AG04449 (cell line): ENCODE results near the gene SSBP1.

Experiments
- CTCF ChIA-PET: fragments of 350-600 bp; formaldehyde crosslinking; extraction: SDS; loops from one replicate; lab custom pipeline; 2021; ENCODE audit warnings: antibody characterized with exemption; lab: Yijun Ruan, JAX
- POLR2A ChIA-PET: fragments of 400-600, 350-600 bp; formaldehyde crosslinking; extraction: SDS; loops from one replicate; lab custom pipeline; 2020; ENCODE audit warnings: antibody characterized with exemption, inconsistent platforms; lab: Yijun Ruan, JAX
- DNase-seq: peaks from one replicate; pipeline ENCODE4 v3.0.0-alpha.2; 2010; ENCODE audit warnings: low read depth, low spot score
- H3K4me3 ChIP-seq: 2 replicates; pipeline ENCODE4 v1.5.1; 2011; ENCODE audit warnings: low read depth, mild to moderate bottlenecking, control low read depth, low read length
- CTCF ChIP-seq: IDR thresholded peaks from one replicate; pipeline ENCODE4 v1.5.1; 2011; ENCODE audit warnings: mild to moderate bottlenecking, moderate library complexity, low read length, control low read depth, inconsistent platforms; ENCODE audit not compliant: insufficient read depth; ENCODE audit errors: missing control alignments

Gene SSBP1

GRCh38 chr7:141696348-141696747 lies 41.8 kb upstream of the SSBP1 start:
- no peak overlapping the region for H3K4me3 ChIP-seq
- no peak for TF ChIP-seq CTCF
- CTCF ChIA-PET: interaction anchor here (1.0 kb wide), 1 partner anchor 38 kb away, joined by 3 read pairs; no protein-coding TSS in a partner anchor
- DNase-seq: no peak
- POLR2A ChIA-PET: no interaction called here

GRCh38 chr7:141697211-141697871 lies 40.8 kb upstream of the SSBP1 start:
- no peak for DNase-seq
- no peak for TF ChIP-seq CTCF
- ChIA-PET POLR2A (no interaction called here), CTCF (no interaction called here)
- H3K4me3 ChIP-seq: no peak overlapping the region

GRCh38 chr7:141698247-141699015 lies 39.7 kb upstream of the SSBP1 start:
- TF ChIP-seq CTCF: no peak
- no peak overlapping the region for H3K4me3 ChIP-seq
- ChIA-PET CTCF (no interaction called here), POLR2A (no interaction called here)
- no peak for DNase-seq

GRCh38 chr7:141699860-141700259 lies 38.3 kb upstream of the SSBP1 start:
- ChIA-PET CTCF (interaction anchor here (0.9 to 5.5 kb wide), 2 partner anchors 12 to 38 kb away, joined by 3 to 35 read pairs; partner anchors contain the start of gene SSBP1), POLR2A (no interaction called here)
- no peak for TF ChIP-seq CTCF
- DNase-seq: no peak
- H3K4me3 ChIP-seq: no peak overlapping the region

- H3K4me3 ChIP-seq: peak overlapping the region; percentile 68; the same call in 1 of the 2 replicates
- CTCF ChIA-PET: interaction anchor here (0.9 to 5.5 kb wide), 3 partner anchors 11 to 38 kb away, joined by 3 to 35 read pairs (median 4); partner anchors contain the start of gene SSBP1
- POLR2A ChIA-PET: no interaction called here
- no peak for DNase-seq
- TF ChIP-seq CTCF: no peak
Measured at GRCh38 chr7:141700296-141700847, 37.8 kb upstream of the SSBP1 start.
